Thyroid gland (tissue), 4 donors: ENCODE measurements around the gene BTNL3.

ENCODE experiments used
- POLR2A ChIP-seq, 2 donors: fragments of 450-650 bp; IDR thresholded peaks; one replicate each; pipeline ENCODE4 v1.6.1; 2017; ENCODE audit warnings: antibody characterized with exemption in 2 of 2, mild to moderate bottlenecking in 2 of 2, moderate library complexity in 1 of 2
- TF ChIP-seq, protein P1 (sequence below), 6 experiments: fragments of 200-600 bp in 3 of 6; fragments of 450-650 bp in 3 of 6; sonication (generic) in 3 of 6; IDR thresholded peaks; one replicate each; pipeline ENCODE4 v1.5.1; 2016 to 2019; ENCODE audit warnings: antibody characterized with exemption in 6 of 6, mild to moderate bottlenecking in 2 of 6, inconsistent platforms in 1 of 6, moderate library complexity in 1 of 6

DNA sequence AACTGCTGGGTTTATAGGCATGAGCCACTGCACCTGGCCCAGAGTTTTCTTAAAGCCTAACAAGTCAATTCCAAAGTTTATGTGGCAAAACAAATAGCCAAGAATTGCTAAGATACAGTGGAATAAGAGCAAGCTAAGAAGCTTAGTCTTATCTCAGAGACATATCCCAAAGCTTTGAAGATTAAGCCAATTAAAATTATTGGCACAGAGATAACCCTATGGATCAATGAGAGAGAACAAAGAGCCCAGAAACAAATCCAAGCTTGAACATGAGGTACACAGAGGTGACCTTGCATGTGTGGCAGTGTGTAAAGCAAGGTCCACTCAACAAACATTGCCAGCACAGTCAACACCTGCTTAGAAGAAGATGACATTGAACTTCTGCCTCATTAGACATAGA is 13.3 kb downstream of the BTNL3 start:
- TF ChIP-seq, protein P1, sequence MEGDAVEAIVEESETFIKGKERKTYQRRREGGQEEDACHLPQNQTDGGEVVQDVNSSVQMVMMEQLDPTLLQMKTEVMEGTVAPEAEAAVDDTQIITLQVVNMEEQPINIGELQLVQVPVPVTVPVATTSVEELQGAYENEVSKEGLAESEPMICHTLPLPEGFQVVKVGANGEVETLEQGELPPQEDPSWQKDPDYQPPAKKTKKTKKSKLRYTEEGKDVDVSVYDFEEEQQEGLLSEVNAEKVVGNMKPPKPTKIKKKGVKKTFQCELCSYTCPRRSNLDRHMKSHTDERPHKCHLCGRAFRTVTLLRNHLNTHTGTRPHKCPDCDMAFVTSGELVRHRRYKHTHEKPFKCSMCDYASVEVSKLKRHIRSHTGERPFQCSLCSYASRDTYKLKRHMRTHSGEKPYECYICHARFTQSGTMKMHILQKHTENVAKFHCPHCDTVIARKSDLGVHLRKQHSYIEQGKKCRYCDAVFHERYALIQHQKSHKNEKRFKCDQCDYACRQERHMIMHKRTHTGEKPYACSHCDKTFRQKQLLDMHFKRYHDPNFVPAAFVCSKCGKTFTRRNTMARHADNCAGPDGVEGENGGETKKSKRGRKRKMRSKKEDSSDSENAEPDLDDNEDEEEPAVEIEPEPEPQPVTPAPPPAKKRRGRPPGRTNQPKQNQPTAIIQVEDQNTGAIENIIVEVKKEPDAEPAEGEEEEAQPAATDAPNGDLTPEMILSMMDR (IDR thresholded peaks at IDR 0.05) = no peak
- TF ChIP-seq POLR2A (IDR thresholded peaks at IDR 0.05) = no peak
